HG02885 (cell line): Measurements from ENCODE around the gene ZNF682.
"Not testable (repeated sequence)": the region's sequence is repeated elsewhere in the genome, so short reads cannot be mapped to it uniquely, and the experiment has no call there.

Experiments
- ATAC-seq: cut with Tn5 transposase; IDR thresholded peaks from one replicate; pipeline ENCODE4 v1.9.1; 2021; ENCODE audit warnings: mild to moderate bottlenecking; ENCODE audit not compliant: unreplicated experiment, poor library complexity

The ZNF682 gene

DNA sequence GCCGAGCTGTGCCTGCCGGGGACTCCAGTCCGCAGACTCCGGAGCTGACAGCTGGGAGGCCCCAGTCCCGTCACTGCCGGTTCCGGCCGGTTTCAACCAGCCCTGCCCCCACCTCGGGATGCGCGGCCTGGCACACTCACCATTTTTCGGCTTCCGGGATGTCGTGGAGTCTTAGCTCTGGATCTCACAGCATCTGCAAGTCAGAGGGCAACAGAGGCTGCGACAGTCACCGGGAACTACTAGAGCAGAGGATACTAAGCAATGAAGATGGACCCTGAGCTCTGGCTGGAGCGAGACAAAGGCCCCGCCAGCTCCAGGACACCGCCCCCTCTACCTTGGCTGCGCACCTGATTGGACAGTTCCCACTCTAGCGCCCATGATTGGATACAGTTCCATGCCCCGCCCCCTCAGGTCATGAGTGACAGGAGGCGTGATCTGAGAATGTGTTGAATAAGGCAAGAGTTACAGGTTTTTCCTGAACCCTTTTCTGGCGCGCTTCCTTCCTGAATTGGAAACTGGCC lies at the start of gene ZNF682:
Gene ZNF682 (minus strand): TSS at position 303 of the 521 bp plus-strand sequence. CDS start 160 bp downstream, at position 143.
- peak; percentile 71 for ATAC-seq

DNA sequence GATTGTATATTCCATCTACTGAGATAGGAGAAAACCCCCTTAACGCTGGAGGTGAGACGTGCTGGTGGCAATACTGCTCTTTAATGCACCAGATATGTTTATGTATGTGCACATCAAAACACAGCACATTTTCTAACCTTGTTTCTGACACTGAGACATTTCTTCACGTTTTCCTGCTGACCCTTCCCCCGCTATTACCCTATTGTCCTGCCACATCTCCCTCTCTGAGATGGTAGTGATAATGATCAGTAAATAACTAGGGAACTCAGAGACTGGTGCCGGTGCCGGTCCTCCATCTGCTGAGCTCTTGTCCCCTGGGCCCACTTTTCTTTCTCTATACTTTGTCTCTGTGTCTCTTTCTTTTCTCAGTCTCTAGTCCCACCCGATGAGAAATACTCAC lies 43.6 kb upstream of the ZNF682 start:
- not testable (repeated sequence) for ATAC-seq

- not testable (repeated sequence) for ATAC-seq
These were observed 43.0 kb upstream of the ZNF682 start for GRCh38 chr19:20082232-20082833.

DNA sequence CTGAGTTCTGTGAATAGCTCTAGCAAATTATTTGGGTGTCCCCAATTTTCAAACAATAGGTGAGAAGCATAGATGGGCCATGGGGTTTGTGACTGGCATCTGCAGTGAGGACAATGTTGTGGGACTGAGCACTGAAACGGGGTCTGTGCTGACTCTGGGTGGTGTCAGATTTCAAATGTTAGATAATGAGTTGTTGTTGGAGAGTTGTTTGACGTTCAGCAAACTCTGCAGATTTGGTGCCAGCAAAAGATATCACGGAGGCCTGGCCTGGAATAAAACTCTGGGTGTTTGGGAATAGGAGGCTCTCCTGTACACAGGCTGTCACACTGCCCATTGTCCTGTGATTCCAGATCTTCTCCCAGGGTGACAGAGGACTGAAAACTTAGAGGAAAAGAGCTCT lies 41.4 kb upstream of the ZNF682 start:
- no peak for ATAC-seq

DNA sequence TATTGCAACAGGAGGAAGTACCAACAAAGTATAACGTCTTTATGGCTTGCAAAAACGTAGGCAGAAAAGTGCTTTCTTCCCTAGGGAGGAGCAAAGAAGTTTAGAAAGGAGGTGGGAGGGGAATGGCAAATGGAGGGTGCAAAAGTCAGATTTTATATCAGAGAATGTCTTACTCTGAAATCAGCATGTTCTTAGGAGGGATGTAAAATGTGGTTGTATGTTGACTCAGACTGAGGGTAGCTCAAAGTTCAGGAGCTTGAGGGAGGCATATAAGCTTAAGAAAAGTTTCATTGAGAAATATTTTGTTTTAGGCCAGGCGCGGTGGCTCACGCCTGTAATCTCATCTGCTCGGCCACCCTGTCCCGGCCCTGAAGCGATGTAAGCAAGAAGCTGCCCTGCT lies 40.2 kb upstream of the ZNF682 start:
- ATAC-seq: no peak

GRCh38 chr19:20078581-20079031 lies 39.3 kb upstream of the ZNF682 start:
- no peak for ATAC-seq

GRCh38 chr19:20077791-20078463 lies 38.6 kb upstream of the ZNF682 start, which contains the start of gene ZNF90:
TSS of gene ZNF90 (plus strand) at chr19:20078000. CDS start at chr19:20078133, 133 bp downstream.
- peak; percentile 41 for ATAC-seq

- no peak for ATAC-seq
These were observed 33.6 kb upstream of the ZNF682 start for GRCh38 chr19:20072936-20073335.

- ATAC-seq: no peak
These were observed 31.4 kb upstream of the ZNF682 start for GRCh38 chr19:20070691-20071090.

GRCh38 chr19:20068559-20068958 lies 29.3 kb upstream of the ZNF682 start:
- not testable (repeated sequence) for ATAC-seq

DNA sequence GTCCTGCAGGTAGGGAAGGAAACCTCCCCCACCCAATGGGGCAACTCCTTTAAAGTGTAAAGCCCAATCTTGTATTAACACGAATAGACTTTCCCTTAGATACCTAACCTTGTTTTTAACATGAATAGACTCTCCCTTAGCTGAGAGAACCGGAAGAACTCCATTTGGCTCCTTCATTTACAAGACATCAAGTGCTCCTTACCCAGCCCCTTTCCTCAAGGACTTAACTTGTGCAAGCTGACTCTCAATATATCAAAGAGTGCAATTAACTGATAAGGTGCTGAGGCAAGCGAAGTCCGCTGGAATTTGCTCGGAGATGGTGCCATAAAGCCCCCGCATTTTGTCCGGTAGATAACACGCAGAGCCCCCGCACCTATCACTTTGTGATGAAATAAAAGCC lies 28.6 kb upstream of the ZNF682 start:
- ATAC-seq: no peak

DNA sequence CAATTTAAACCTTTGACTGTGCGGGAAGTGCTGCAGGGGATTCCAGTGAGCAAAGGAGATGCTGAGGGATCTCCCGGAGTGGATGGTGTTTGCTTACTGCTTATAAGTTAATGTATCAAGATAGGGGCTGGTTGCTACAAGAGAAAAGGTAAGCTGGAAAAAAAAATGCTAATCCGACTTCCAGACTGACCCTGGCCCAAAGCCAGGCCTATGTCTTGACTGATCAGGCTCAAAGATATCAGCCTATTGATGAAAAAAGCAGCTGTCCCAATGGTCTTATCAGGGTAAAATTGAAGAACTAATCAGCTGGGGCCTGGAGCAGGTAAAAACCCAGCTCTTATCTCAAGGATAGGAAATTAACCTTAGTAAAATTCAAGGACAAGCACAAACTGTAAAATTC lies 27.6 kb upstream of the ZNF682 start:
- no peak for ATAC-seq

GRCh38 chr19:20060282-20060681 lies 21.0 kb upstream of the ZNF682 start:
- no peak for ATAC-seq

- ATAC-seq: not testable (repeated sequence)
These were observed 19.4 kb upstream of the ZNF682 start for GRCh38 chr19:20058738-20059137.

DNA sequence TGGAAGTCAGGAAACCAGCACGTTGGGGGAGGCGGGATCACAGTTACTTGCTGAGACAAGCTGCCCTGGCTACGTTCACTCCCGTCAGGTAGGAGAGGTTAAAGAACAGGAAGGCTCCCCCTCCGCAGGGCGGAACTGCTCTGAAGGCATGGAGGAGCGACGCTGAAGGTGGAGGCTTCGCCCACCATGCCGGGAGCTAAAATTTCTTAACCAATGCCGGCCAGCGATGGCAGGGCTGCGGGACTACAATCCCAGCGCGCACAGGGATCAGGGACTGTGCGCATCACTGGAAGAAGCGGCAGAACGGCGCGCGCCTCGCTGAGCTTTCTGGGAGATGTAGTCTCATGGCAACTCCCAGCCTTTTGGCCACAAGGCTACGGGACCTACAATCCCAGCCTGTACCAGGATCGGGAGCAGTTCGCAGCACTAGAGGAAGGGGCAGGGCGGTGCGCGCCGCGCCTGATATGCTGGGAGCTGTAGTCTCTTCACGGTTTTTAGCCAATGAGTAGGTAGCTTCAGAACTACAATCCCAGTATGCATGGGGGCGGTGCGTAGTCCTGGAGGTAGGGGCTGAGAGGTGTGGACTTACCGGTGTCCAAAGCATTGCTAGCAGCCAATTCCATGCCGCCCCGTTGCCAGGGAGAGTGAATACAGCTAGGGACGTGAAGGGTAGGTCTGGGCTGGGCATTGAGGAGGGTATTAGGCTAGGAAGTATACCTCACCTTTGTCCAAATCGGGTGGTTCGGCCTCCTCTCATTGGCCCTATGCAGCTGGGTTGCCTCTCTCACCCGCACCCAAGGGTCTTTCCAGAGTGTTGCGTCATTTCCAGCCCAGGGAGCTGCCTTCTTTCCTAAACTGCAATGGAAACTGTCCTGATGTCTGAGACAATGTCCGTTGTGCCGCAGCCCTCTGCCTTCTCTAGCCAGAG lies 12.8 kb upstream of the ZNF682 start:
- no peak for ATAC-seq

GRCh38 chr19:20045742-20046141 lies 6.4 kb upstream of the ZNF682 start:
- not testable (repeated sequence) for ATAC-seq

GRCh38 chr19:20044663-20045062 lies 5.4 kb upstream of the ZNF682 start:
- no peak for ATAC-seq

DNA sequence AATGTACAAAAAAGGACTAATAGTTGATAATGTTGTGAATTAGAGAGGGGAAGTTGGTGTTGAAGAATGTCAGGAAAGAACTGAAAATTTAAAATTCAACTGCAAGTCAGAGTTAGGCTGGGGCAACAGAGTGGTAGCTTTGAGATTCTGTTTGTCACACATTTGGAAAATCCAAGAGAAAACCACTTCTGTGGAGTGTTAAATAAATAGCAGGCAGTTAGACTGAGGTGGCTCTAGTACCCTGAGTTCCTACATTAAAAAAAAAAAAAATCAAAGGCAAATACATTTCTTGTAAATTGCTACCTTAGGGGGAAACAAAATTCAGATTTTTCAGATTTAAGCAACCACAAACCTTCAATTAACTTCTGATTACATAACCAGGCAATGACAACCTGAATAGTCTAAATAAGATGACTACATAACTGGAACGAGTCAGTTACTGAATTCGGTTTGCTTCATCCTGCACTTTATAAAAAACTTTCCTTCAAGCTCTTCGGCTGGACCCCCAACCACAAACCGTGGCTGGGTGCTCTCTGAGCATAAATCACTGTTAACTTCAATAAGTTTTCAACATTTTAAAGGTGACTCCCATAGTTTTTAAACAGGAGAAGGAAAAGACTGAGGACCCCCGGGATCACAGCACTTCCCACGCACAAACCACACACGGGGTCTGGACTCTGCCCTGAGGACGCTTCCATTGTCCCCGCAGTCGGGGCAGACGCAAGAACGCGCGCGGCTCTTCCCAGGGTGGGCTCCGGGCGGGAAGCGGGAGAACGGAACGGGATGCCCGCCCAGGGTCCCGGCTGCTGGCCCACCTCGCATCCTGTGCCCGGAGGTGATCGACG lies 725 bp downstream of the ZNF682 start:
- no peak for ATAC-seq

GRCh38 chr19:20035935-20036334 lies 3.4 kb downstream of the ZNF682 start:
- ATAC-seq: no peak

DNA sequence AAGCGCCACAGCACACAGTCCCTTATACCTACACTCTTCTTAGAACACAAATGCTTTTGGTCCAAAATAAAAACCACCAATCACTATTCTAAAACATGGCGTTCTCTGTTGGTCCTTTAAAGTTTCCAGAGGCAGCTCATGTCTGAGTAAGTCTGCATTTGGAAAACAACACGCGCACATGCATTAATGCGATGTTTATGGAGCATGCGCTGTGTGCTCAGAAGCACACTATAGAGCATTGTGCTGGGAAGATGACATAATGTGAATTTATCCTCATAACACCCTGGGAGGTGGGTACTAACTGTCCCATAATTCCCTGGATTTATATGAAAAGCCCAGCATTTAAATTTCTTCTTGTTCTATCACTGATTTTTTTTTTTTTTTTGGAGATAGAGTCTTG lies 10.7 kb downstream of the ZNF682 start:
- ATAC-seq: no peak
